ENCODE measurements around the gene XAF1.
"Not testable (repeated sequence)": the region's sequence is repeated elsewhere in the genome, so short reads cannot be mapped to it uniquely, and the experiment has no call there.

XAF1 gene

DNA sequence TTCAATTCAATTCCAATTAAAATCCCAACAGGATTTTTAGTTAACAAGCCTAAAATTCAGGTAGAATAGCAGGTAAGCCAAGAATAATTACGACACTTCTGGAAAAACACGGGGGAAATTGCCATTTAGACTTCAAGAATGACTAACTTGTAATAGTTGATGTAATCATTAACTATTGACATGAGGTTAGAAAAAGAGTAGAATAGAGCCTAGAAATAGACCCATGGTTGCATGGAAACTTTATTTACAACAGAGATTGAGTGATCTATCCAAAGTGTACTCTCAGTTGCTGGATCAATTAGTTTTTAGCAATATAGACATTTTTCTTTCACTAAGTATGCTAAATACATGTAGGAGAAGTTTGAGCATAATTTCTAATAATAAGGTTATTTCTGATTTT, 39.1 kb upstream of the XAF1 start:
- no peak for DNase-seq (ENCODE audit: low spot score in 2 of 2)
- no peaks in the 10 kb centered on the region for H3K36me3 Mint-ChIP-seq (ENCODE audit: insufficient read depth)
- H3K4me1 Mint-ChIP-seq: peaks cover 9% of the 10 kb centered on the region
- no peaks in the 10 kb centered on the region for H3K9me3 Mint-ChIP-seq
- no peak for ATAC-seq (replicated peaks; ENCODE audit: extremely low read depth, poor library complexity, severe bottlenecking)
- no peak overlapping the region for H3K4me3 Mint-ChIP-seq
- H3K27ac Mint-ChIP-seq (ENCODE audit: low read depth): no peak overlapping the region
- H3K27me3 Mint-ChIP-seq: peaks cover 94% of the 10 kb centered on the region

GRCh38 chr17:6721744-6722143, 34.1 kb upstream of the XAF1 start:
- Mint-ChIP-seq H3K4me3 (no peak overlapping the region), H3K27me3 (peaks cover 92% of the 10 kb centered on the region), H3K4me1 (no peaks in the 10 kb centered on the region), H3K9me3 (no peaks in the 10 kb centered on the region), H3K36me3 (ENCODE audit: insufficient read depth) (no peaks in the 10 kb centered on the region), H3K27ac (ENCODE audit: low read depth) (no peak overlapping the region)
- no peak for DNase-seq (ENCODE audit: low spot score in 2 of 2)
- no peak for ATAC-seq (replicated peaks; ENCODE audit: extremely low read depth, poor library complexity, severe bottlenecking)

DNA sequence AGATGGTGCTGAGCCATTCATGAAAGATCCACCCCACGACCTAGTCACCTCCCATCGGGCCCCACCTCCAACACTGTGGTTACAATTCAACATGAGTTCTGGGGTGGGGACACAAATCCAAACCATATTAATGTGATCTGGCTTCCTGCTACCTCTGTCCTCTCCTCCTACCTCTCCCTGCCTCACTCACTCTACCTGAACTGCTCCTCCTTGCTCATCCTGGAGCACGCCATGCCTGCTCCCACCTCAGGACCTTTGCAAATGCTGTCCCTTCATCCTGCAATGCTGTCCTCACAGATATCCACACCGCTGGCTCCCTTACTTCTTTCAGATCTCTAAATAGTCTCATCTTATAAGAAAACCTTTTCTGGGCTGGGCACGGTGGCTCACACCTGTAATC, 31.8 kb upstream of the XAF1 start:
- no peak overlapping the region for H3K27ac Mint-ChIP-seq (ENCODE audit: low read depth)
- no peaks in the 10 kb centered on the region for H3K36me3 Mint-ChIP-seq (ENCODE audit: insufficient read depth)
- H3K27me3 Mint-ChIP-seq: peaks cover 80% of the 10 kb centered on the region
- H3K4me3 Mint-ChIP-seq: no peak overlapping the region
- ATAC-seq (replicated peaks; ENCODE audit: extremely low read depth, poor library complexity, severe bottlenecking): no peak
- no peaks in the 10 kb centered on the region for H3K9me3 Mint-ChIP-seq
- no peak for DNase-seq (ENCODE audit: low spot score in 2 of 2)
- no peaks in the 10 kb centered on the region for H3K4me1 Mint-ChIP-seq

DNA sequence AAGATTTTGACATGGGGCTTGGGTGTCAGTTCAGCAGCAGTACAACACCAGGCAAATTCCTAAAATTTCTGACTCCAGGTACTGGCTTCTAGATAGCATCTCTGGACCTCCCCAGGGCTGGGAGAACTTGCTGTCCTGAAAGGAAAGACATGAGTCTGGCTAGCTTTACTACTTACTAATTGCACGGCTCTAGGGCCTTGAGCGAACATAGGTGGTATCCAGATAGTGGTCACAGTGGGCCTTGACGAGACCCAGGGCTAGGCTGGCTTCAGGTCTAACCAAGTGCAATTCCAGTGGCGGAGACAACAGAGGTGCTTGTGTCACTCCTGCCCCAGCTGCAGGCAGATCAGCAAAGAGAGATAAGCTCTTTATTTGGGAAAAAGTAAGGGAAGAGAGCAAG, 26.3 kb upstream of the XAF1 start:
- Mint-ChIP-seq H3K4me1 (no peaks in the 10 kb centered on the region), H3K36me3 (ENCODE audit: insufficient read depth) (no peaks in the 10 kb centered on the region), H3K27ac (ENCODE audit: low read depth) (no peak overlapping the region), H3K4me3 (no peak overlapping the region), H3K27me3 (peaks cover 43% of the 10 kb centered on the region), H3K9me3 (no peaks in the 10 kb centered on the region)
- DNase-seq (ENCODE audit: low spot score in 2 of 2) (no peak), ATAC-seq (replicated peaks; ENCODE audit: extremely low read depth, poor library complexity, severe bottlenecking) (no peak)

- H3K4me3 Mint-ChIP-seq; ATAC-seq (replicated peaks; ENCODE audit: extremely low read depth, poor library complexity, severe bottlenecking); H3K4me1 Mint-ChIP-seq; H3K9me3 Mint-ChIP-seq; DNase-seq (ENCODE audit: low spot score in 2 of 2); H3K27ac Mint-ChIP-seq (ENCODE audit: low read depth); H3K36me3 Mint-ChIP-seq (ENCODE audit: insufficient read depth): not testable (repeated sequence)
- H3K27me3 Mint-ChIP-seq: peaks cover 42% of the 10 kb centered on the region
Measured at GRCh38 chr17:6746665-6747064, 9.2 kb upstream of the XAF1 start.

DNA sequence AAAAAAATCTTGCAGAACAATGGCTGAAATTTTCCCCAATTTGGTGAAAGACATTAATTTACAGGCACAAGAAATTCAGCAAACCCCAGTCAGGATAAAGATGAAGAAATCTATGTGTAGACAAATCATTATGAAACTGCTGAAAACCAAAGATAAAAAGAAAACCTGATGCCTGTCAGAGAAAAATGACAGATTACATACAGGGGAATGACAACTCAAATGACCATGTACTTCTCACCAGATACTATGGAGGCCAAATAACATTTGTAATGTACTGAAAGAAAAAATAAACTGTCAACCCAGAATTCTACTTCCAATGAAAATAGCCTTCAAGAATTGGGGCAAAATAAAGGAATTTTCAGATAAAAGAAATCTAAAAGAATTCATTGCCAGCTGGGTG, 7.2 kb upstream of the XAF1 start:
- no peak overlapping the region for H3K4me3 Mint-ChIP-seq
- ATAC-seq (replicated peaks; ENCODE audit: extremely low read depth, poor library complexity, severe bottlenecking): no peak
- H3K36me3 Mint-ChIP-seq (ENCODE audit: insufficient read depth): peaks cover 2% of the 10 kb centered on the region
- no peak for DNase-seq (ENCODE audit: low spot score in 2 of 2)
- no peak overlapping the region for H3K27ac Mint-ChIP-seq (ENCODE audit: low read depth)
- H3K4me1 Mint-ChIP-seq: peaks cover 7% of the 10 kb centered on the region
- peaks cover 22% of the 10 kb centered on the region for H3K27me3 Mint-ChIP-seq
- H3K9me3 Mint-ChIP-seq: no peaks in the 10 kb centered on the region

DNA sequence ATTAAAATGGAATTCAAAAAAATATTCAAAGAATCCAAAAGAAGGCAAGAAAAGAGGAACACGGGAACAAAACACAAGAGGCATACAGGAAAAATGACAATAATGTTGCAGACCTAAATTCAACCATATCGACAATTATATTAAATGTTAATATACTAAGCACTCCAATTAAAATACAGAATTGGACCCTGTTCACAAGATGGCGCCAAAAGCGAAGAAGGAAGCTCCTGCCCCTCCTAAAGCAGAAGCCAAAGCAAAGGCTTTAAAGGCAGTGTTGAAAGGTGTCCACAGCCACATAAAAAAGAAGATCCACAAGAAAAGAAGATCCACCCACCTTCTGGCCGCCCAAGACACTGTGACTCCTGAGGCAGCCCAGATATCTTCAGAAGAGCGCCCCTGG, 6.3 kb upstream of the XAF1 start:
- Mint-ChIP-seq H3K27me3 (peaks cover 16% of the 10 kb centered on the region), H3K4me1 (peaks cover 7% of the 10 kb centered on the region), H3K9me3 (no peaks in the 10 kb centered on the region), H3K27ac (ENCODE audit: low read depth) (no peak overlapping the region), H3K36me3 (ENCODE audit: insufficient read depth) (peaks cover 2% of the 10 kb centered on the region), H3K4me3 (no peak overlapping the region)
- DNase-seq (ENCODE audit: low spot score in 2 of 2): no peak
- ATAC-seq (replicated peaks; ENCODE audit: extremely low read depth, poor library complexity, severe bottlenecking): no peak

DNA sequence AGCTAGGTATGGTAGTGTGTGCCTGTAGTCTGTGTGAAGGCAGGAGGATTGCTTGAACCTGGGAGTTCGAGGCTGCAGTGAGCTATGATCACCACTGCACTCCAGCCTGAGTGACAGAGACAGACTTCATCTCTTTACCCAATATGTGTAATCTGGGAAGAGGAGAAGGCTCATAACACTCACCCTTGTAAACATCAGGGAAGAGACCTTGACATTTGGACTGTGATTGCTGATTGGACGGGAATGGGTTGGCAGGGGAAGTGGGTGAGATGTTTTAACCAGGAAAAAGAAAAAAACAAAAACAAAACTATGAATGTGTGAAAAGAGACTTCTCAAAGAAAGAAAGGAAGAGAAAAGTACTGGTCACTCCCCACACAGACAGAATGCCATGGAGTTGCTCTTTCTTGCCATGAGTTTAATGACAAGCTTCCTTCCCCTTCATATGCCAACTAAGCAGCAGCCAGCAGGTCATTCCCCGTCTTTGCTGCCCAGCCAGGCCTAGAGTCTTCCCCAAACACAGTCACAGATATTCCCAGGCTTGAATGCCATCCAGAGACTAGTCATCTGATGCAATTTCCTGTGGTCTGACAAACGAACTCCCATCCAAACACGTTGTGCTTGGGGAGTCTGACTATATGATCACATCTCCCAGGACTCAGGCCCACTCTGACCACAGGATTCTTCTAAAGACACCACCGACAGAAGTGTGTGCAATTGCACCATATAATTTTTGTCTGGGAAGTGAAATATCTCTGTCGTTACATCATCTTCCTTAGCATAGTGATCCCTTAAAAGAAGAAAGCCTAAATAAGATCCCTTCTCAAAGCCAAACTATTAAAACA, 3.6 kb upstream of the XAF1 start:
- H3K27me3 Mint-ChIP-seq: no peaks in the 10 kb centered on the region
- no peaks in the 10 kb centered on the region for H3K9me3 Mint-ChIP-seq
- peaks cover 6% of the 10 kb centered on the region for H3K36me3 Mint-ChIP-seq (ENCODE audit: insufficient read depth)
- peak overlapping the region; percentile 19 for H3K4me3 Mint-ChIP-seq
- H3K27ac Mint-ChIP-seq (ENCODE audit: low read depth): peak overlapping the region; percentile 68
- H3K4me1 Mint-ChIP-seq: peaks cover 28% of the 10 kb centered on the region
- no peak for ATAC-seq (replicated peaks; ENCODE audit: extremely low read depth, poor library complexity, severe bottlenecking)
- DNase-seq (ENCODE audit: low spot score in 2 of 2): no peak

DNA sequence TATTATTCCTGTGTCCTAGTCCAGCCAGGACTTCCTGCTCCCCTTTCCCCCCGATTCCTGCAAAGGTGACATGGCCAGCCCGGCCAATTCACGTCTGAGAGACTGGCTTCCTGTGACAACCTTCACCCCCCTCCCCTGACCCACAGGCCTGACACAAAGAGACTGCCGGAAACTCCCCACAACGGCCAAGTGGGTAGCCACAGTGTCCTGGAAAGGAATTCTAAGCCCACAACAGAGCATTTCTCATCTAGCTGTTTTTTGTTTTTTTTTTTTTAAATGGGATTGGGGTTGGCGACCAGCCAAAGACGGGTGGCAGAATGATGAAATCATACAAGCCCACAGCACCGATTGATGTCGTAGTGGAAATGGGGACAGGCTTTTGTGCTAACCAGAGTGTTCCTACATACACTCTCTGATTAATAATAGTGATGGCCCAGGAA, 2.8 kb upstream of the XAF1 start:
- Mint-ChIP-seq H3K36me3 (ENCODE audit: insufficient read depth) (peaks cover 8% of the 10 kb centered on the region), H3K27ac (ENCODE audit: low read depth) (peak overlapping the region; percentile 68), H3K9me3 (no peaks in the 10 kb centered on the region), H3K27me3 (no peaks in the 10 kb centered on the region), H3K4me3 (peak overlapping the region; percentile 19), H3K4me1 (peaks cover 35% of the 10 kb centered on the region)
- no peak for DNase-seq (ENCODE audit: low spot score in 2 of 2)
- ATAC-seq (replicated peaks; ENCODE audit: extremely low read depth, poor library complexity, severe bottlenecking): no peak

GRCh38 chr17:6753546-6753945, 2.3 kb upstream of the XAF1 start:
- DNase-seq (ENCODE audit: low spot score in 2 of 2): no peak

GRCh38 chr17:6755281-6755680, 565 bp upstream of the XAF1 start:
- no peaks in the 10 kb centered on the region for H3K9me3 Mint-ChIP-seq
- H3K27ac Mint-ChIP-seq (ENCODE audit: low read depth): peak overlapping the region; percentile 92
- H3K27me3 Mint-ChIP-seq: no peaks in the 10 kb centered on the region
- DNase-seq (ENCODE audit: low spot score in 2 of 2) (no peak), ATAC-seq (replicated peaks; ENCODE audit: extremely low read depth, poor library complexity, severe bottlenecking) (no peak)
- H3K4me1 Mint-ChIP-seq: peaks cover 43% of the 10 kb centered on the region
- peak overlapping the region; percentile 97 for H3K4me3 Mint-ChIP-seq
- H3K36me3 Mint-ChIP-seq (ENCODE audit: insufficient read depth): peaks cover 19% of the 10 kb centered on the region

More at GRCh38 chr17:6753546-6753945, 2.3 kb upstream of the XAF1 start:
- Mint-ChIP-seq H3K36me3 (ENCODE audit: insufficient read depth) (peaks cover 9% of the 10 kb centered on the region), H3K4me1 (peaks cover 40% of the 10 kb centered on the region), H3K27me3 (no peaks in the 10 kb centered on the region), H3K27ac (ENCODE audit: low read depth) (peak overlapping the region; percentile 68), H3K4me3 (peak overlapping the region; percentile 19), H3K9me3 (no peaks in the 10 kb centered on the region)
- no peak for ATAC-seq (replicated peaks; ENCODE audit: extremely low read depth, poor library complexity, severe bottlenecking)

- H3K36me3 Mint-ChIP-seq (ENCODE audit: insufficient read depth): peaks cover 25% of the 10 kb centered on the region
- DNase-seq (ENCODE audit: low spot score in 2 of 2) (no peak), ATAC-seq (replicated peaks; ENCODE audit: extremely low read depth, poor library complexity, severe bottlenecking) (no peak)
- H3K27ac Mint-ChIP-seq (ENCODE audit: low read depth): peak overlapping the region; percentile 92
- H3K9me3 Mint-ChIP-seq: no peaks in the 10 kb centered on the region
- peak overlapping the region; percentile 97 for H3K4me3 Mint-ChIP-seq
- peaks cover 43% of the 10 kb centered on the region for H3K4me1 Mint-ChIP-seq
- H3K27me3 Mint-ChIP-seq: no peaks in the 10 kb centered on the region
Measured at GRCh38 chr17:6756425-6757031, 682 bp downstream of the XAF1 start.

GRCh38 chr17:6757747-6758146, 1.9 kb downstream of the XAF1 start:
- Mint-ChIP-seq H3K4me3 (peak overlapping the region; percentile 97), H3K27ac (ENCODE audit: low read depth) (peak overlapping the region; percentile 92), H3K36me3 (ENCODE audit: insufficient read depth) (peaks cover 36% of the 10 kb centered on the region), H3K27me3 (no peaks in the 10 kb centered on the region), H3K4me1 (peaks cover 41% of the 10 kb centered on the region), H3K9me3 (no peaks in the 10 kb centered on the region)
- no peak for ATAC-seq (replicated peaks; ENCODE audit: extremely low read depth, poor library complexity, severe bottlenecking)
- no peak for DNase-seq (ENCODE audit: low spot score in 2 of 2)

All from central memory CD8-positive, alpha-beta T cell (primary cell).